ENCODE data around the gene RUVBL2.

- TF ChIP-seq CTCF (IDR thresholded peaks at IDR 0.05) (no peak), ZFX (IDR thresholded peaks at IDR 0.05; ENCODE audit: borderline replicate concordance) (no peak)
Measured at GRCh38 chr19:48963371-48964204, 30.1 kb upstream of the RUVBL2 start.
